Measurements from ENCODE around the gene AP1G2.

AP1G2 gene

GRCh38 chr14:23559010-23559925, 8.3 kb downstream of the AP1G2 start:
- peak; percentile 68 for TF ChIP-seq CTCF (IDR thresholded peaks at IDR 0.05)
- Histone ChIP-seq H3K27me3 (no peaks in the 10 kb centered on the region), H3K4me3 (ENCODE audit: low read depth in 1 of 2, low read length in 1 of 2) (no peak overlapping the region), H3K27ac (no peak overlapping the region), H3K9me3 (no peaks in the 10 kb centered on the region), H3K4me1 (ENCODE audit: control insufficient read depth in 1 of 2, insufficient read depth in 1 of 2, low read depth in 1 of 2, low read length in 1 of 2) (peaks cover 13 to 24% of the 10 kb centered on the region in 2 experiments), H3K36me3 (peaks cover 60% of the 10 kb centered on the region)

GRCh38 chr14:23558346-23559009, 9.1 kb downstream of the AP1G2 start:
- peaks cover 52% of the 10 kb centered on the region for H3K36me3 ChIP-seq
- TF ChIP-seq CTCF (IDR thresholded peaks at IDR 0.05), result no peak
- H3K4me1 ChIP-seq (ENCODE audit: control insufficient read depth in 1 of 2, insufficient read depth in 1 of 2, low read depth in 1 of 2, low read length in 1 of 2), result peaks cover 13 to 16% of the 10 kb centered on the region in 2 experiments
- H3K4me3 ChIP-seq (ENCODE audit: low read depth in 1 of 2, low read length in 1 of 2), result no peak overlapping the region
- H3K9me3 ChIP-seq, result no peaks in the 10 kb centered on the region
- no peak overlapping the region for H3K27ac ChIP-seq
- no peaks in the 10 kb centered on the region for H3K27me3 ChIP-seq

GRCh38 chr14:23557946-23558345, 9.6 kb downstream of the AP1G2 start:
- Histone ChIP-seq H3K27ac (no peak overlapping the region), H3K27me3 (no peaks in the 10 kb centered on the region), H3K4me1 (ENCODE audit: control insufficient read depth in 1 of 2, insufficient read depth in 1 of 2, low read depth in 1 of 2, low read length in 1 of 2) (peaks cover 12 to 13% of the 10 kb centered on the region in 2 experiments), H3K4me3 (ENCODE audit: low read depth in 1 of 2, low read length in 1 of 2) (no peak overlapping the region), H3K9me3 (no peaks in the 10 kb centered on the region), H3K36me3 (peaks cover 47% of the 10 kb centered on the region)
- no peak for TF ChIP-seq CTCF (IDR thresholded peaks at IDR 0.05)

- no peak for TF ChIP-seq CTCF (IDR thresholded peaks at IDR 0.05)
- no peaks in the 10 kb centered on the region for H3K27me3 ChIP-seq
- H3K4me3 ChIP-seq (ENCODE audit: low read depth in 1 of 2, low read length in 1 of 2), result no peak overlapping the region
- H3K36me3 ChIP-seq, result peaks cover 45% of the 10 kb centered on the region
- no peak overlapping the region for H3K27ac ChIP-seq
- H3K4me1 ChIP-seq (ENCODE audit: control insufficient read depth in 1 of 2, insufficient read depth in 1 of 2, low read depth in 1 of 2, low read length in 1 of 2), result peaks cover 8 to 13% of the 10 kb centered on the region in 2 experiments
- no peaks in the 10 kb centered on the region for H3K9me3 ChIP-seq
These were observed 10.1 kb downstream of the AP1G2 start for GRCh38 chr14:23557521-23557920.

GRCh38 chr14:23556700-23557440, 10.7 kb downstream of the AP1G2 start:
- H3K27ac ChIP-seq, result peak overlapping the region; percentile 79
- H3K36me3 ChIP-seq, result peaks cover 39% of the 10 kb centered on the region
- peak overlapping the region; percentile 90 to 96 for H3K4me3 ChIP-seq (ENCODE audit: low read depth in 1 of 2, low read length in 1 of 2)
- peaks cover 8 to 14% of the 10 kb centered on the region in 2 experiments for H3K4me1 ChIP-seq (ENCODE audit: control insufficient read depth in 1 of 2, insufficient read depth in 1 of 2, low read depth in 1 of 2, low read length in 1 of 2)
- no peak for TF ChIP-seq CTCF (IDR thresholded peaks at IDR 0.05)
- no peaks in the 10 kb centered on the region for H3K9me3 ChIP-seq
- H3K27me3 ChIP-seq, result no peaks in the 10 kb centered on the region

All from neutrophil (primary cell).